ENCODE results near the gene ADAMTS2. TPM values are rescaled to one million over a fixed set of nuclear protein-coding genes. Genes with fewer than 3 reads are reported as not detected.

ADAMTS2 gene
- total RNA-seq, 4 donors from 2014 or later: 2.3 to 10.6 (median 3.0) TPM

- intact Hi-C loops (cut with DNase I; ENCODE audit: low total_unique reads): no loop called here
- peak; percentile 43 to 86 for DNase-seq (ENCODE audit: low spot score in 2 of 2)
- TF ChIP-seq CTCF (IDR thresholded peaks at IDR 0.05): no peak
- TF ChIP-seq POLR2A (IDR thresholded peaks at IDR 0.05): no peak
- WGBS, 2 donors: 78 to 79% methylated on average over 16 of the region's 16 CpGs
- no peak overlapping the region for H3K4me3 ChIP-seq (ENCODE audit: low read depth, poor library complexity, severe bottlenecking)
Observed at GRCh38 chr5:179292681-179293635, 52.3 kb downstream of the ADAMTS2 start.

GRCh38 chr5:179292202-179292601 is 53.1 kb downstream of the ADAMTS2 start:
- no peak overlapping the region for H3K4me3 ChIP-seq (ENCODE audit: low read depth, poor library complexity, severe bottlenecking)
- TF ChIP-seq CTCF (IDR thresholded peaks at IDR 0.05) (no peak), POLR2A (IDR thresholded peaks at IDR 0.05) (no peak)
- 88 to 90% methylated on average over 7 of the region's 7 CpGs for WGBS, 2 donors
- intact Hi-C loops (cut with DNase I; ENCODE audit: low total_unique reads): no loop called here
- peak in 1 of 2 donors; percentile 42 for DNase-seq (ENCODE audit: low spot score in 2 of 2)

- TF ChIP-seq CTCF (IDR thresholded peaks at IDR 0.05) (no peak), POLR2A (IDR thresholded peaks at IDR 0.05) (no peak)
- WGBS, 2 donors: 81 to 83% methylated on average over 16 to 17 of the region's 19 CpGs
- peak in 1 of 2 donors; percentile 77 for DNase-seq (ENCODE audit: low spot score in 2 of 2)
- no peak overlapping the region for H3K4me3 ChIP-seq (ENCODE audit: low read depth, poor library complexity, severe bottlenecking)
- intact Hi-C loops (cut with DNase I; ENCODE audit: low total_unique reads): no loop called here
Observed at GRCh38 chr5:179290681-179291540, 54.4 kb downstream of the ADAMTS2 start.

GRCh38 chr5:179289756-179290385 is 55.4 kb downstream of the ADAMTS2 start:
- DNase-seq (ENCODE audit: low spot score in 2 of 2): peak in 1 of 2 donors; percentile 72
- intact Hi-C loops (cut with DNase I; ENCODE audit: low total_unique reads): no loop called here
- H3K4me3 ChIP-seq (ENCODE audit: low read depth, poor library complexity, severe bottlenecking): no peak overlapping the region
- WGBS, 2 donors: 85 to 92% methylated on average over 13 of the region's 13 CpGs
- TF ChIP-seq POLR2A (IDR thresholded peaks at IDR 0.05): no peak
- no peak for TF ChIP-seq CTCF (IDR thresholded peaks at IDR 0.05)

GRCh38 chr5:179288809-179289185 is 56.5 kb downstream of the ADAMTS2 start:
- intact Hi-C loops (cut with DNase I; ENCODE audit: low total_unique reads): no loop called here
- TF ChIP-seq POLR2A (IDR thresholded peaks at IDR 0.05) (no peak), CTCF (IDR thresholded peaks at IDR 0.05) (no peak)
- H3K4me3 ChIP-seq (ENCODE audit: low read depth, poor library complexity, severe bottlenecking): no peak overlapping the region
- 75 to 89% methylated on average over 8 to 11 of the region's 11 CpGs for WGBS, 2 donors
- DNase-seq (ENCODE audit: low spot score in 2 of 2): peak in 1 of 2 donors; percentile 80

Measured in lower leg skin (tissue), 4 donors.